SK-N-MC (cell line): ENCODE results near the gene IFI6.

Source experiments
- DNase-seq: peaks from one replicate; pipeline ENCODE4 v3.0.0-alpha.2; 2011; ENCODE audit warnings: low read depth, low spot score
- H3K27ac ChIP-seq: fragments of 200-600 bp; sonication (generic); 2 replicates; pipeline ENCODE4 v1.5.1; 2016; ENCODE audit warnings: mixed run types
- H3K36me3 ChIP-seq: fragments of 200-600 bp; sonication (generic); 2 replicates; pipeline ENCODE4 v1.6.1; 2017; ENCODE audit warnings: antibody characterized with exemption, low read length, mixed read lengths; ENCODE audit not compliant: insufficient read depth
- H3K4me3 ChIP-seq: fragments of 200-600 bp; sonication (generic); 2 replicates; pipeline ENCODE4 v1.5.1; 2016
- H3K9ac ChIP-seq: fragments of 200-600 bp; sonication (generic); 2 replicates; pipeline ENCODE4 v1.8.0; 2017; ENCODE audit warnings: mixed run types, mixed read lengths; ENCODE audit not compliant: insufficient read length
- H3K9me3 ChIP-seq: fragments of 200-600 bp; sonication (generic); 2 replicates; pipeline ENCODE4 v1.6.1; 2017; ENCODE audit warnings: low read depth, mild to moderate bottlenecking, antibody characterized with exemption, low read length, moderate library complexity, mixed read lengths
- EZH2 ChIP-seq: fragments of 200-600 bp; sonication (generic); IDR thresholded peaks from one replicate; pipeline ENCODE4 v1.6.1; 2017; ENCODE audit warnings: antibody characterized with exemption
- FOXP2 ChIP-seq: optimal IDR thresholded peaks from 2 replicates; pipeline ENCODE3; 2011; ENCODE audit warnings: mild to moderate bottlenecking, moderate library complexity; ENCODE audit not compliant: insufficient read depth; ENCODE audit errors: extremely low read length, control extremely low read depth
- POLR2AphosphoS5 ChIP-seq: IDR thresholded peaks from 2 replicates; pipeline ENCODE4 v1.6.1; 2012; ENCODE audit warnings: mild to moderate bottlenecking, low read depth, low read length, borderline replicate concordance

IFI6 gene

GRCh38 chr1:27665016-27665651, 6.9 kb downstream of the IFI6 start:
- H3K36me3 ChIP-seq: no peaks in the 10 kb centered on the region
- no peak overlapping the region for H3K4me3 ChIP-seq
- no peaks in the 10 kb centered on the region for H3K9me3 ChIP-seq
- H3K27ac ChIP-seq: no peak overlapping the region
- TF ChIP-seq FOXP2 (no peak), EZH2 (no peak), POLR2AphosphoS5 (no peak)
- no peak overlapping the region for H3K9ac ChIP-seq
- no peak for DNase-seq

DNA sequence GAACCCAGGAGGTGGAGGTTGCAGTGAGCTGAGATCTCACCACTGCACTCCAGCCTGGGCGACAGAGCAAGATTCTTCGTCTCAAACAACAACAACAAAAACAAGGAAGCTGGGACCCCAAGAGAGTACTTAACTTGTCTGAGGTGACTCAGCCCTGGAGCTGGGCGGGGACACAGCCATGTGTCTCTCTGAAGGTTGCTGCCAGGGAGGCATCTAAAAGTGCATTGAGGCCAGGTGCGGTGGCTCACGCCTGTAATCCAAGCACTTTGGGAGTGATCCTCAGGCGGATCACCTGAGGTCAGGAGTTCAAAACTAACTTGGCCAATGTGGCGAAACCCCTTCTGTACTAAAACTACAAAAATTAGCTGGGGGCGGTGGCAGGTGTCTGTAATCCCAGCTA, 7.7 kb downstream of the IFI6 start:
- H3K4me3 ChIP-seq: no peak overlapping the region
- DNase-seq: no peak

DNA sequence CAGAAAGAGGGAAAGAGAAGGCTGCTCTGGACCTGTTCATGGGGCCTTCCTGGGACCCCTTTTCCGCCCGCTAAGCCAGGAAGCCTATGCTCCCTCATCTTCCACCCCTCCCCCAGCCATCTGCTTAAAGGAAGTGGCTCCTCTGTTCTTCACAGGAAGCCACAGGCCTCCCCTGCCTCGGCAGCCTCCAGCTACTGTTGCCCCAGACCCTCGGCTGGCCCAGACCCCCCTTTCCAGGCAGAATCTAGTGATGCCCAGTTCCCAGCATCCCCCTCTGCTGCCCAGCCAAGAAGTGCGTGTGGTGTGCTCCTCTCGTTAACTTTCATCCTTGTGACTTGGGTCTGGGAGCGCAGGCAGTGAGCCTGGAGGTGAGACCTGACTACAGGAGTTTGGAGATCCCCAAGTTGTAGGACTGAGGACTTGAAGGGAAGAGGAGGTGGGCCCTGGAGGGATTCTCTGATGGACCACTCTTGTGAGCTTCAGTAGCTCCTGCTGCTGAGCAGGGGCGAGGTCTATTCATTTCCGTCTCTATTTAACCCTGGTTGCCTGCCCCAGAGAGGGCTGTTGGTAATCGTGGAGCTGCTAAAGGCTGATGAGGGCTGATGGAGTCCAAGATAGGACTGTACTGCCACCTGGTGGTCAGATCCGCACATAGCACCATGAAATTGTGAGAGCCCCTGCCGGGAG, 9.1 kb downstream of the IFI6 start:
- no peak overlapping the region for H3K9ac ChIP-seq
- H3K9me3 ChIP-seq: no peaks in the 10 kb centered on the region
- peak; percentile 66 for DNase-seq
- H3K4me3 ChIP-seq: no peak overlapping the region
- H3K36me3 ChIP-seq: no peaks in the 10 kb centered on the region
- no peak overlapping the region for H3K27ac ChIP-seq
- TF ChIP-seq POLR2AphosphoS5 (no peak), EZH2 (no peak), FOXP2 (no peak)

More for the DNA sequence above, 7.7 kb downstream of the IFI6 start:
- Histone ChIP-seq H3K9ac (no peak overlapping the region), H3K9me3 (no peaks in the 10 kb centered on the region), H3K36me3 (no peaks in the 10 kb centered on the region), H3K27ac (no peak overlapping the region)
- TF ChIP-seq POLR2AphosphoS5 (no peak), FOXP2 (no peak), EZH2 (no peak)

DNA sequence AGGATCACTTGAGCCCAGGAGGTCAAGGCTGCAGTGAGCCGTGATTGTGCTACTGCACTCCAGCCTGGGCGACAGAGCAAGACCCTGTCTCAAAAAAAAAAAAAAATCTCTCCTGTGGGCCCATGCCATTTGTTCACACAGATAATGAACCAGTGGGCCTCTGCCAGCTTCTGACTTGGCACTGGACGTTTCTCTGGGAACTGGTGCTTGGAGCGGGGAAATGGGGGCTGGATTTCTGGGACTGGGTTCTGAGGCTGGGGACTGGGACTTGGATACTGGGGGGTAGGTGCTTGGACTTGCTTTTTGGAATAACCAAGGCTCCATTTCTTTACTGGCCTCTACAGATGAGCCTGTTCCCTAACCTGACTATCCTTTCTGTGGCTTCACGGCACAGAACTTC, 9.7 kb downstream of the IFI6 start:
- TF ChIP-seq FOXP2: no peak
- no peak for TF ChIP-seq EZH2
- no peak for TF ChIP-seq POLR2AphosphoS5

DNA sequence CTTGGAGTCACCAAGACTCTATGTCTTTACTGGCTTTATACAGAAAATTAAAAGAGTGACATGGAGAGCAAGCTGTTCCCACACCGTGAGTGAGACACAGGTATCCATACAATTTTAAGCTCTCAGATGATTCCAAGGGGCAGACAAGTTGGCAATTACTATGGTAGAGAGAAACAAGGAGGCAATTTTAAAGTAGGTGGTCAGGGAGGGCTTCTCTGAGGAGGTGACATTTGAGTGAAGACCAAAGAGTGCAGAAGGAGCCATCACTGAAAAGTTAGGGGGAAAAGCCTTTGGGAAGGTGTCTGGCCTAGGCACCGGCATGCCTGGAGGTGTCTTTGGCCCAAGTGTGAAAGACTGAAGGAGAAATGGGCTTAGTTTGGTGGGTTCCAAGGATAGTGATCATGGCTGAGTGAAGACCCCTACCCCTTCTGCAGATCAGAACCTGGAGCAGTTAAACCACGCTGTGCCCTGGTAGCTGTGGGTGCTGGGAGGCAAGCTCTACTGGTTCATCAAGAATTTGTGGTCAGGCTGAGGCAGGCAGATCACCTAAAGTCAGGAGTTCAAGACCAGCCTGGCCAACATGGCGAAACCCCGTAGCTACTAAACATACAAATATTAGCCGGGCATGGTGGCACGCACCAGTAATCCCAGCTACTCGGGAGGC, 10.4 kb downstream of the IFI6 start:
- Histone ChIP-seq H3K36me3 (no peaks in the 10 kb centered on the region), H3K27ac (no peak overlapping the region), H3K9me3 (no peaks in the 10 kb centered on the region), H3K9ac (no peak overlapping the region), H3K4me3 (no peak overlapping the region)
- TF ChIP-seq EZH2 (no peak), FOXP2 (no peak), POLR2AphosphoS5 (no peak)
- DNase-seq: no peak

More for the DNA sequence above, 9.7 kb downstream of the IFI6 start:
- Histone ChIP-seq H3K27ac (no peak overlapping the region), H3K36me3 (no peaks in the 10 kb centered on the region), H3K9me3 (no peaks in the 10 kb centered on the region), H3K4me3 (no peak overlapping the region), H3K9ac (no peak overlapping the region)
- DNase-seq: no peak

- no peak for DNase-seq
- no peaks in the 10 kb centered on the region for H3K36me3 ChIP-seq
- no peak overlapping the region for H3K9ac ChIP-seq
- H3K27ac ChIP-seq: no peak overlapping the region
- H3K9me3 ChIP-seq: no peaks in the 10 kb centered on the region
- no peak for TF ChIP-seq FOXP2
- TF ChIP-seq EZH2: no peak
- TF ChIP-seq POLR2AphosphoS5: no peak
- no peak overlapping the region for H3K4me3 ChIP-seq
These were observed 11.6 kb downstream of the IFI6 start for GRCh38 chr1:27660300-27660835.

- DNase-seq: no peak
- no peaks in the 10 kb centered on the region for H3K9me3 ChIP-seq
- H3K27ac ChIP-seq: no peak overlapping the region
- no peak for TF ChIP-seq EZH2
- no peak for TF ChIP-seq FOXP2
- no peak for TF ChIP-seq POLR2AphosphoS5
- H3K4me3 ChIP-seq: 0 out of 2 replicates have a peak overlapping the region, but pooled peaks have one; percentile 28
- no peak overlapping the region for H3K9ac ChIP-seq
- H3K36me3 ChIP-seq: no peaks in the 10 kb centered on the region
These were observed 12.3 kb downstream of the IFI6 start for GRCh38 chr1:27659497-27660299.
